T-helper 9 cell (primary cell): ENCODE data around the gene TMEM201.
A peak's percentile ranks its signal among the peaks of the same experiment; 100 is the strongest.
"Not testable (repeated sequence)": the region's sequence is repeated elsewhere in the genome, so short reads cannot be mapped to it uniquely, and the experiment has no call there.

Experiments
- DNase-seq: peaks from one replicate; pipeline ENCODE4 v3.0.0-alpha.2; 2020
- total RNA-seq, 2 donors: gene quantifications; one replicate each; lab custom pipeline; 2026; lab: John Stamatoyannopoulos, UW

TMEM201 gene, protein sequence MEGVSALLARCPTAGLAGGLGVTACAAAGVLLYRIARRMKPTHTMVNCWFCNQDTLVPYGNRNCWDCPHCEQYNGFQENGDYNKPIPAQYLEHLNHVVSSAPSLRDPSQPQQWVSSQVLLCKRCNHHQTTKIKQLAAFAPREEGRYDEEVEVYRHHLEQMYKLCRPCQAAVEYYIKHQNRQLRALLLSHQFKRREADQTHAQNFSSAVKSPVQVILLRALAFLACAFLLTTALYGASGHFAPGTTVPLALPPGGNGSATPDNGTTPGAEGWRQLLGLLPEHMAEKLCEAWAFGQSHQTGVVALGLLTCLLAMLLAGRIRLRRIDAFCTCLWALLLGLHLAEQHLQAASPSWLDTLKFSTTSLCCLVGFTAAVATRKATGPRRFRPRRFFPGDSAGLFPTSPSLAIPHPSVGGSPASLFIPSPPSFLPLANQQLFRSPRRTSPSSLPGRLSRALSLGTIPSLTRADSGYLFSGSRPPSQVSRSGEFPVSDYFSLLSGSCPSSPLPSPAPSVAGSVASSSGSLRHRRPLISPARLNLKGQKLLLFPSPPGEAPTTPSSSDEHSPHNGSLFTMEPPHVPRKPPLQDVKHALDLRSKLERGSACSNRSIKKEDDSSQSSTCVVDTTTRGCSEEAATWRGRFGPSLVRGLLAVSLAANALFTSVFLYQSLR
- 9.6 to 18.6 reads per million in 2 donors for total RNA-seq

- DNase-seq, result peak; percentile 92
These were observed at the start of gene TMEM201 for GRCh38 chr1:9588551-9589143. TSS of gene TMEM201 (plus strand) at chr1:9588911. CDS start at chr1:9588931, 20 bp downstream.

DNA sequence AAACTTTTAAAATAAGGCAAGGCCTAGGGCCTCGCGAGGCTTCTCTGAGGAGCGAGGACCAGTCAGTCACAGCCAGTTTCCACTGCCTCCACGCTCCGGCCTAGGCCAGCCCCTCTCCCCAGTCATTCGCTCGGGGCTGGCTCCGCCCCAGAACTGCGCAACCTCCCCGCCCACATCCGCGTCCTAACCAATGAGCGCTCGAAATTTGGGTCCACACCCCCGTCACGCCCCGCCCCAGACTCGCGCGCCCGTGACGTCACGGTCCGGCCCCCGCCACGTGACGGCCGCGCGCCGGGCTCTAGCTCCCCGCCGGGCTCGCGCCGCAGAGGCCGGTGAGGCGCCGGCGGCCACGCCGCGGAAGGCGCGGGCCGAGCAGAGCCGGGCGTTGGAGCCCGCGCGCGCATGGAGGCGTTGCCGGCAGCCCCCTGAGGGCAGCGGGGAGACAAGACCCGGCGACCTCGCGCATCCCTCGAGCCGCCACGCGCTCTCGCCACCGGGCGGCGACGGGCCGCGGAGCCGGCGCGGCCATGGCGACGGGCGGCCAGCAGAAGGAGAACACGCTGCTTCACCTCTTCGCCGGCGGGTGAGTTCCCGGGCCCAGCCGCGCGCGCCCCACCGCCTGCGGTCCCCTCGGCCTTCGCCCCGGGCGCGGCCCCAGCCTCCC is 49.4 kb upstream of the TMEM201 start, which contains the start of gene SLC25A33:
TSS of gene SLC25A33 (plus strand) at position 301 of the 664 bp plus-strand sequence. CDS start at position 528, 227 bp downstream.
- peak; percentile 96 for DNase-seq

GRCh38 chr1:9539829-9540550 is 48.7 kb upstream of the TMEM201 start:
- DNase-seq, result peak; percentile 32

DNA sequence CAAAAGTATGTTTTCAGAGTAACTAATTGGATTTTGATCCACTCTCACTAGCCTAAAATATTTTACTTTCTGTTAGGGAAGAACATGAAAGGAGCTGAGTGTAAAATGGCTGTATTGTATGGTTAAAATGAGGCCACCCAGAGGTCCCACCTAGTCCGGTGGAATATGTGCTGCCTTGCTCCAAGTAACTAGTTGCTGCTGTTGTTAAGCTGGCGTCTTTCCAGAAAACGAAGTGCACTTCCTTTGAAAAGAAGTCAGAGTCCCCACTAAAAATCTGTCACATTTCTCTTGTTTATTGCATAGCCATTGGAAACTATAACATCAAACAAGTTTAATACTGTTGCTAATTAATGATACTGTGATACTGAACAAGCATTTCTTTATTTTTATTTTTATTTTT is 46.3 kb upstream of the TMEM201 start:
- DNase-seq, result no peak

DNA sequence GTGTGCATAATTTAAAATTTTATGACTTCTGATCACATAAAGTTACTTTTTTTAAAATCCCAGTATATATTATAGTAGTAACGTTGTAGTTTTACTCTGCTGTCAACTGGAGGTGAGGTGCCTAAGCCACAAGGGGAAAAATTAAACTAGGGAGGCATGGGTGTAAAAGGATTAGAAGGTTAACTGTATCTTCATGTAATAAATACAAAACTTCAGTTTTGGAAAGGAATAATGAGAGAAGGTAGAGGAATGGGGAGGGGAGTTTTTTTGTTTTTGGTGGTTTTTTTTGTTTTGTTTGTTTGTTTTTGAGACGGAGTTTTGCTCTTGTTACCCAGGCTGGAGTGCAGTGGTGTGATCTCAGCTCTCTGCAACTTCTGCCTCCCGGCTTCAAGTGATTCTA is 43.8 kb upstream of the TMEM201 start:
- DNase-seq, result no peak

- DNase-seq, result no peak
These were observed 38.7 kb upstream of the TMEM201 start for GRCh38 chr1:9549955-9550546.

DNA sequence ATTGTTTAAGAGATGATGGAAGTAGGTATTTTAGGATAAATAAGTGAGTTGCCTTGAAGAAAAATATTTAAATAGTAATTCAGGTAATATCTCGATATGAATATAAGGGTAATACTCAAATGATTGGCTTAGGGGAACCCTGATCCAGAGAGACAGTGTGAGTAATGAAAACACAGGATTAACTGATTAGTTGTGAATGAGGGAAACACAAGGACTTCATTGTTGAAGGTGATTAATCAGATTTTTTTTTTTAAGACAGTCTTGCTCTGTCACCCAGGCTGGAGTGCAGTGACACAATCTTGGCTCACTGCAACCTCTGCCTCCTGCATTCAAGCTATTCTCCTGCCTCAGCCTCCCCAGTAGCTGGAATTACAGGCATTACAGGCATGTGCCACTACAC is 36.7 kb upstream of the TMEM201 start:
- no peak for DNase-seq

- DNase-seq, result no peak
These were observed 35.0 kb upstream of the TMEM201 start for GRCh38 chr1:9553736-9554144.

GRCh38 chr1:9555942-9556341 is 32.8 kb upstream of the TMEM201 start:
- DNase-seq, result no peak

GRCh38 chr1:9557624-9558023 is 31.1 kb upstream of the TMEM201 start:
- DNase-seq, result no peak

DNA sequence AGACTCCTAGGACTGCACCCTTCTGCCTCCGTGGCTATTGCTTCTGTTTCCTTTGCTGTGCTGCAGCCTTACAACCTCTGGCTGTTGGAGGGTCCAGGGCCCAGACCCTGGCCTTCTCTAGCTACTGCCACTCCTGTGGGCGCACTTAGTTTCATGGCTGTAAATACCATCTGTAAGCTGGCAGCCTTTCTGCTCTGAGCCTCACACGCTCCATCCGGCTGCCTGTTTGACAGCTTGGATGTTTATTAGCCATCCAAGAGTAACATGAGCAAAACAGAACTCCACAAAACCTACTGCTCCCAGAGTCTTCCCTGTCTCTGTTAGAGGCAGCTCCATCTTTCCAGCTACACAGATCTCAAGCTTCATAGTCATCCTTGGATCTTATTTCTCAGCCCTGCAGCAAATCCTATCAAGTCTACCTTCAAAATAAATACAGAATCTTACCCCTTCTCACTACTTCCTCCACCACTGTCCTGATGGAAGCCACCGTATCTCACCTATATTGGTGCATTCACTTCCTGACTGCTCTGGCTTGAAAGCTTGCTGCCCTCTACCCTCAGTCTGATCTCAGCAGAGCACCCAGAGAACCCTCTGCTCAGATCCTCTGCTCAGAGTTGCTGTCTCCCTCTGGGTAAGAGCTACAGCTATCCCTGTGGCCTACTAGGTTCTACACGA is 30.3 kb upstream of the TMEM201 start:
- no peak for DNase-seq

GRCh38 chr1:9558946-9559545 is 29.7 kb upstream of the TMEM201 start:
- DNase-seq, result no peak

GRCh38 chr1:9559673-9560072 is 29.0 kb upstream of the TMEM201 start:
- DNase-seq, result no peak

GRCh38 chr1:9560090-9560489 is 28.6 kb upstream of the TMEM201 start:
- not testable (repeated sequence) for DNase-seq

DNA sequence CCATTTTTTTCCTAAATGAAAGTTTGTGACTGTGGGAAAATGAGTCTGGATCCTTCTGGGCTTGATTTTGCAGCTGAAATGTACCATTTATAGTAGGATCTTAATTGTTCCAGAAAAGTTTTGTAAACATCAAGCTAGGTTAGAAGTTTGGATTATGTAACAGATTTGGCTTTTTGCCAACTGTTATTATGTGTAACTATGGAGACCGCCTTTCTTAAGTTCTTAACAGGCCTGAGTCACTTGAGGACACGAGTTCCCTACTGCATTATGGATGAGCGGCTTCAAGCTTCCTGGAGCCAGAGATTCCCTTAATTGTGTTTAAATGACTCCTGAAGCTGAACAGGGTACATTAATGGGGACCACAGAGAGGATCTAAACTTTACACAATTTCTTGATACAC is 27.3 kb upstream of the TMEM201 start:
- no peak for DNase-seq

- no peak for DNase-seq
These were observed 19.4 kb upstream of the TMEM201 start for GRCh38 chr1:9569267-9569666.

DNA sequence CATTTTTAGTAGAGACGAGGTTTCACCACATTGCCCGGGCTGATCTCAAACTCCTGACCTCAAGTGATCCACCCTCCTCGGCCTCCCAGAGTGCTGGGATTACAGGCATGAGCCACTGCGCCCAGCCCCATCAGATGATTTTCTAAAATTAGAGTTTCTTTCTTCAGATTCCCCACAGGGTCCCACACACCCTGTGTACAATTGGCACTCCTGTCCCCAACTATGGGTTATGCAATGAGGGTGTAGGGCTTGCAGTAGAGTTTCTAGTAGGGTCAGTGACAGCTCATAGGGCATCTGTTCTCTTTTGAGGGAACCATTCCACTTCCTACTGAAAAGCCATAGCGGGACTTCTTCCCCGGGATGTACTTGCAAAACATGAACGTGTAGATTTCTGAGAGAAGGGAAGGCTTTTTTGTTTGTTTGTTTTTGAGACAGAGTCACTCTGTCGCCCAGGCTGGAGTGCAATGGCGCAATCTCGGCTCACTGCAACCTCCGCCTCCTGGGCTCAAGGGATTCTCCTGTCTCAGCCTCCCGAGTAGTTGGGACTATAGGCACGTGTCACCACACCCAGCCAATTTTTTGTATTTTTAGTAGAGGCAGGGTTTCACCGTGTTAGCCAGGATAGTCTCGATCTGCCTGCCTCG is 17.7 kb upstream of the TMEM201 start:
- not testable (repeated sequence) for DNase-seq

GRCh38 chr1:9573723-9574122 is 15.0 kb upstream of the TMEM201 start:
- no peak for DNase-seq

- DNase-seq, result no peak
These were observed 13.2 kb upstream of the TMEM201 start for GRCh38 chr1:9575486-9575885.

- DNase-seq, result no peak
These were observed 11.8 kb upstream of the TMEM201 start for GRCh38 chr1:9576903-9577302.
